Stimulated activated CD8-positive, alpha-beta memory T cell treated with anti-CD3 and anti-CD28 coated beads, Interleukin-7, amount 100 ng/mL, for 1 hour (primary cell): ENCODE measurements around the gene ARL10.

Experiments used
- DNase-seq, 2 donors: peaks; one replicate each; pipeline ENCODE4 v3.0.0-alpha.2; 2020; ENCODE audit warnings: low read depth in 2 of 2

ARL10 gene

DNA sequence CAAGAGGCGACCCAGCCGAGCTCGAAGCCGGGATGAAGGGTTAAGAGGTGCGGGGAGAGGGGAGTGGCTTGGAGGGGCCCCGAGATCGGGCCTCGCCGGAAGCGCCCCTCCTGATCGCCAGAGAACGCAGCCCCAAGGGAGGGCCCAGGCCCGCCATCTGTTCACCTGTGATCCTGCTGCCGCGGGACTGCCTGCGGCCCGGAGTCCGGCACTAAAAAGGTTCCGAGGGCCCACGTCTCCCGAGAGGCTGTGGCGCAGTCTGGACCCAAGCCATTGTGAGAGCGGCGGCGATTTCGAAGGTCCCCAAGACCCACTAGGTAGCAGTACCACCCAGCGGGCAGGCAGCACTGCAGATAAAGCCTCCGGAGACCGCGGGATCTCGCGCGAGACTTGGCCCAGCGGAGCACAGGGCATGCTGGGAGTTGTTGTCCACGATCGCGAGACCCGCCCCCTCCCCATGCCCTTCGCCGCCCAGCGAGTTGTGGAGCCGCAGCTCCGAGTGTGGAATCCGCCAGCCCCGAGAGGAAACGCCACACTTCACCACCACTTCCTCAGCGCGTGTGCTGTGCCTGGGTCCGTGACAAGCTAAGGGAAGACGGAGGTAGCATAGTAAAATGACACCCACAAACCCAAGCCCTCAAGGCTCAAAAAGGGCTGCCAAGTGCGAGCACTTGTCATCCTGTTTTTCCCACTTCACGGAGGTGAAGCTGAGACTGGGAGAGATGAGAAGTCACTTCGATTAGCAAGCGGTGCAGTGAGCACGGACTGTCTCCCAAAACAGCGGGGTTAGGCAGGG is 3.7 kb upstream of the ARL10 start, which contains the start of gene KIAA1191:
Gene KIAA1191, minus strand, starts transcription at position 328 of the 796 bp plus-strand sequence. CDS start 2,256 bp downstream, outside the sequence.
- peak; percentile 80 to 90 for DNase-seq

GRCh38 chr5:176362233-176362490 is 3.1 kb upstream of the ARL10 start:
- DNase-seq = no peak

DNA sequence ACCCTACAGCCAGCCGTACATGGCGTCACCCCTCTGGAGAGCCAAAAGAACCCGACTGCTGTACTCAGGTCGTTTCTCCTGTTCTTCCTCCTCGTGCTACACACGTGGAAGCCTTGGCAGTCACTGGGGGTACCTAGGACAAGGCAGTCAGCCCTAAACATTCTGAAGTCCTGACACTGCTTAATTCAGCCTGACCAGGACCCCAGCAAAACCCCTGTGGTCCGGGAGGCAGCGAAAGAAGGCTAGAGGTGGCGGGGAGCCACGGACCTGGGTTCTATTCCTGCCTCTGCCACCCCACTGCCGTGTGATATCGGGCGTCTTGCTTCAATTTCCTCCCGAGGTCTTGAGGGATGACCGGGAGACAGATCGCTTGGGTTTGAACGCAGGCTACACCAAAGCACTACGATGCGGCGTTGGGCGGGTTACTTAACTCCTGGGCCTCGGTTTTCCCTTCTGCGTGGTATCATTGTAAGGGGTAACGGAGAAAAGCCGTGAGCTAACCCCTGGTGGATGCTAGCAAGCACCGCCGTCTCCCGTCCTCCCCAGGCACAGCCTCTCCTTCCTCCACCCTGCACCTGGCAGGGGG is 429 bp upstream of the ARL10 start:
- DNase-seq = no peak

DNA sequence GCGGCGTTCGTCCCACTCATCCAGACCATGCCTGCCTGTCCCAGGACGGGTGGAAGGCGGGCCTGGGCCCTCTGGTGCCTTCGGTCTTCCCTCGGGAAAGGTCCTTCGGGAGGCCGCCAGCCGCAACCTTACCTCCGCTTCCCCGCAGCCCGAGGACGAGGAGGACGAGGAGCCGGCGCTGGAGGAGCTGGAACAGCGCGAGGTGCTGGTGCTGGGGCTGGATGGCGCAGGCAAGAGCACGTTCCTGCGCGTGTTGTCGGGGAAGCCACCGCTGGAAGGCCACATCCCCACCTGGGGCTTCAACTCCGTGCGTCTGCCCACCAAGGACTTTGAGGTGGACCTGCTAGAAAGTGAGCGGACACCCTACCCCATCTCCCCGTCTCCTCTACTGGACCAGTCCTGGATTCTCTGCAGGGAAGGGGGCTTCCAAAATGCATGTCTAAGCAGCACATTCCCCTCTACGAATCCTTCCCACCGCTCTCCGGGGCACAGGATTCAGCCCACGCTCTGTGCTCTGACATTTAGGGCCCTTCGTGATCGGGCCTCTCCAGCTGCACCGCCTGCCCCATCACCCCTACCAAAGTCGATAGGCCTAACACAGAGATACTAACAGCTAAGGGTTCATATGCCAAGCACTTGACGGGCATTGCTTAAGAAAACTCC is 1.1 kb downstream of the ARL10 start:
- no peak for DNase-seq

DNA sequence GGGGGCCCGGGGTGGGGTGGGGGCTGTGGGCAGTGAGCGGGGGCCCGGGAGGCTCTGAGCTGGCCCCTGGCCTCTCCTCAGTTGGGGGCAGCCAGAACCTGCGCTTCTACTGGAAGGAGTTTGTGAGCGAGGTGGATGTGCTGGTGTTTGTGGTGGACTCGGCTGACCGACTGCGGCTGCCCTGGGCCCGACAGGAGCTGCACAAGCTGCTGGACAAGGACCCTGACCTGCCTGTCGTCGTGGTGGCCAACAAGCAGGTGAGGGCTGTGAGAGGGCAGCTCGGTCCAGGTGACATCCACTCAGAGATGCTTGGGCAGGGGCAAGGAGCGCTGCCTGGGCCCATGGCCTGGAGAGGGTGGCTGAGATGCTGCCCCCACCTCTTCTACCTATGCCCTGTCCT is 3.4 kb downstream of the ARL10 start:
- no peak for DNase-seq

GRCh38 chr5:176369934-176370711 is 4.8 kb downstream of the ARL10 start:
- DNase-seq = no peak

GRCh38 chr5:176371621-176372539 is 6.6 kb downstream of the ARL10 start:
- DNase-seq = no peak

GRCh38 chr5:176373100-176373818 is 8.0 kb downstream of the ARL10 start:
- DNase-seq = no peak

DNA sequence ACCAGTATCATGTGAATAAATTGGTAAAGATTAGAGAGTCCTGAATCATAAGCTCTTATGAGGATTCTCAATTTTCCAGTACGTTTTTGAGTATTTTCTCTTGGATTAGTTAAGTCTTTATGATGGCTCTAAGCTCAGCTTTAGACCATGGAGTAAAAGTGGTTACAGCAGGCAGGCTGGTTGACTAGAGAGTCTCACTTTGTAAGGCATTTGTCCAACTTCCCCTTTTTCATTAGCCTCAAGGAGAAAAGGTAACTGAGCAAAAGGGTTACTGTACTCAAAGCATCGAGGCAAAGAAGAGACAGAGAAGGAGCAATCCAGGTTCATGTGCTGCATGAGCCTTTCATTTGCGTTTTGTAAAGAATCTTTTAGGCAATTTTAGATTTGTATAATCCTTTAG is 14.6 kb downstream of the ARL10 start:
- no peak for DNase-seq

DNA sequence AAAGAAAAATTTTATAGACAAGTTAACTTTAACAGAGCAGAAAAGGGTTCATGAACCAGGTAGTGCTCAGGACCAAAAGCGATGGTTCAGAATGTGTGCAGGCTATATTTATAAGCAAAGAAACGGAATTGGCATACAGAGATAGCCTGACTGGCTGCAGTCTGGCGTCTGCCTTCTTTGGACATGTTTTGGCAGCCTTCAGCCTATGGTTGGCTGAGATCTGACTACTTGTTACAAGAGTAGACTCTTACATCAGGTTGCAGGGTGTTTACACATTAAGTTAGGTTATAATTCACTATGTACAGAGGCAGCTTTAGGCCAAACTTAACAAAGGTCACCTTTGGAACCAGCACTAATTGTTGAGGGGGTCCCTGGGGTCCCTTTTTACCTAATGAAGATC is 16.1 kb downstream of the ARL10 start:
- DNase-seq = no peak

- no peak for DNase-seq
Measured at GRCh38 chr5:176381979-176382378, 16.7 kb downstream of the ARL10 start.

GRCh38 chr5:176382721-176383120 is 17.4 kb downstream of the ARL10 start:
- DNase-seq = no peak

DNA sequence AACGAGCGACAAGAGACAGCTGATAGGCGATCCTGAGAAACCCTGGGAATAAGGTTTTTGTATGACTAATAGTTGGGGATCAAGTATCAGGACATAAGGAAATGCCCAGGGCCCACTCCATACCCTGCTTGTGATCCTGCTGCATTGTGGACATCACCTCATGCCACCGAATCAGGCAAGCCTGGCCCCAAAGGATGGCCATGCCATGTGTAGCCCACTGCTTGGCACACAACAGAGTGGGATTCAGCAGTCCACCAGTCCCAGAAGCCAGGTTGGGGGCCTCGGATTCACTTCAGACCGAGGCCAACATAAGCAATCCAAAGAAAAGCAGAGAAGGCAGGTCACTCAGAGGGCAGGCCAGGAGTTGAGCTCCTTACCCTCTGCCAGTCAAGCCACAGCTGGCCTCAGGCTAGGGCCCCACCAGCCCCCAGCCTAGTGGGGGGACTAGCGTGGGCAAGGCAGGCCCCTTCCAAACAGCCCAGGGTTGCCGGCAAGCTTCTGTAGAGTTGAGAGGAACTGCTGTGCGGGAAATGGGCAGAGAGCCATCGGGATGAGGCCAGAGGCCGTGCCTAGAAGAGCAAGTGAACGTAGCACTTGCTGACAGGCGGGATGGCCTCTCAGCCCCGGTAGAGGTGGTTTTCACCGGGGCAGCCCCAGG is 18.1 kb downstream of the ARL10 start:
- DNase-seq = no peak

- no peak for DNase-seq
Measured at GRCh38 chr5:176383961-176384360, 18.7 kb downstream of the ARL10 start.

DNA sequence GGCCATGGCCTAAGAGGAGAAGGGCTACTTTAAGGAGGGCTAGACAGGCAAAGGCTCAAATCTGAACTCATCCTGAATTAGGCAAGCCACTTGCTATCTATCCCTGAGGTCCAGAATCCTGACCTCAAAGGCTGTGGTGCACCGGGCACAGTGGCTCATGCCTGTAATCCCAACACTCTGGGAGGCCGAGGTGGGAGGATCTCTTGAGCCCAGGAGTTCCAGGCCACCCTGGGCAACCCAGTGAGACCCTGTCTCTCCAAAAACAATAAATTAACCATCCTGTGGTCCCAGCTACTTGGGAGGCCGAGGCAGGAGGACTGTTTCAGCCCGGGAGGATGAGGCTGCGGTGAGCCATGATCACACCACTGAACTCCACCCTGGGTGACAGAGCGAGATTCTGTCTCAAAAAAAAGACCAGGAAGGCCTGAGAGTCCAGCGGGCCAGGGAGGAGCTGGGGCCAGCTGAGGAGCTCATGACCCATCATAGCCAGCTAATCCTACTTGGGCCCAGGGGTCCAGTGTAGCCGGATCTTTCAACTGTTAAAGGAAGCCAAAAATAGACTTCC is 19.2 kb downstream of the ARL10 start:
- no peak for DNase-seq

DNA sequence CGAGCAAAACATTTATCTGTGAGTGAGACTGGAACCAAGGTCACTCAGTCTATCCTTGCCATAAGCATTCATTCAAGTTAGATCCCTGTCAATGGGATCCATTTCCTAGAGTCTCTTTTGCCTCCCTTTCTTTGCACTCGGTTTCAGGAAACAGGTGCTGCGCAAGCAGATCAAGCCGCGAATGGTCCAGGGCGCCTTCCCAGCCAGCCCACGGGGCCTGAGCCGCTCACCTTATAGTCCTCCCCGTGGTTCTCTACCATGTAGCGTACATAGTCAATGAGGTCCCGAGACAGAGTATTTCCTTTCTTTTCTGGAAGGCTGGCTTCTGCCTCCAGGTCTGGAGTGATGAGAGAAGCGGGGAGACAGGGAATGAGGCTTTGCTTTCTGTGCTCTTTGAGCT is 19.7 kb downstream of the ARL10 start:
- no peak for DNase-seq

DNA sequence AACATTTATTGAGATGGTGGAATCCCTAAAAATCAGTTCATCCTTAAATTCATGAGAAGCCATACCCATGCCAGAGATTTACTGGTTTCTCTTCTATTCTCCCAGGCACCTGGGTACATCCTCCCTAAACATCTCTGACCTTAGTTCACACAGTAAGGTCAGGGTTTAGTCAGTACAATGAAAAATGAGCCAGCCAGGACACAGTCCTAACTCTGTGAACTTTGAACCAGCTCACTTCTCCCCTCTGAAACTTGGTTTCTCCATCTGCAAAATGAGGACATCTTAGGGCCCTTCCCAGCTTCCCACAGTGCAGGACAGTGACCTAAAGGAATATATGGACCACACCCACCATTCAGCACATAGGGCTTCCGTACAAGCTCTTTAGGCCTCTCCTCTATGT is 21.2 kb downstream of the ARL10 start:
- DNase-seq = no peak

- no peak for DNase-seq
Measured at GRCh38 chr5:176387384-176387925, 22.2 kb downstream of the ARL10 start.

- DNase-seq = no peak
Measured at GRCh38 chr5:176388003-176388443, 22.7 kb downstream of the ARL10 start.
